NCI-H1930 (cell line): Measurements from ENCODE around the gene PKP1.

Experiments
- DNase-seq, 2 experiments: peaks; one replicate each; lab custom pipeline; 2025; lab: John Stamatoyannopoulos, UW

The PKP1 gene

GRCh38 chr1:201309416-201309815 is 26.1 kb downstream of the PKP1 start:
- DNase-seq = peak; percentile 26 to 30

- DNase-seq = no peak
Observed at GRCh38 chr1:201310251-201310985, 27.1 kb downstream of the PKP1 start.

GRCh38 chr1:201310986-201311355 is 27.7 kb downstream of the PKP1 start:
- no peak for DNase-seq

- DNase-seq = no peak
Observed at GRCh38 chr1:201311356-201312011, 28.2 kb downstream of the PKP1 start.

- DNase-seq = no peak
Observed at GRCh38 chr1:201312298-201312697, 29.0 kb downstream of the PKP1 start.

- no peak for DNase-seq
Observed at GRCh38 chr1:201313086-201313485, 29.8 kb downstream of the PKP1 start.

GRCh38 chr1:201316556-201316955 is 33.2 kb downstream of the PKP1 start:
- DNase-seq = no peak

- DNase-seq = no peak
Observed at GRCh38 chr1:201317551-201317950, 34.2 kb downstream of the PKP1 start.

GRCh38 chr1:201318504-201319340 is 35.4 kb downstream of the PKP1 start:
- DNase-seq = no peak

- DNase-seq = no peak
Observed at GRCh38 chr1:201319631-201320030, 36.3 kb downstream of the PKP1 start.

- no peak for DNase-seq
Observed at GRCh38 chr1:201320168-201320788, 37.0 kb downstream of the PKP1 start.

GRCh38 chr1:201321826-201322390 is 38.6 kb downstream of the PKP1 start:
- no peak for DNase-seq

- DNase-seq = no peak
Observed at GRCh38 chr1:201322653-201323510, 39.6 kb downstream of the PKP1 start.

GRCh38 chr1:201324306-201324705 is 41.0 kb downstream of the PKP1 start:
- no peak for DNase-seq

GRCh38 chr1:201324821-201325677 is 41.7 kb downstream of the PKP1 start:
- no peak for DNase-seq

GRCh38 chr1:201325678-201326060 is 42.4 kb downstream of the PKP1 start:
- no peak for DNase-seq

GRCh38 chr1:201326710-201327109 is 43.4 kb downstream of the PKP1 start:
- DNase-seq = no peak

GRCh38 chr1:201327687-201328240 is 44.5 kb downstream of the PKP1 start:
- DNase-seq = no peak

GRCh38 chr1:201328576-201328975 is 45.3 kb downstream of the PKP1 start:
- DNase-seq = no peak

GRCh38 chr1:201329286-201329685 is 46.0 kb downstream of the PKP1 start:
- DNase-seq = no peak
